Prostate gland (tissue), 2 donors: ENCODE results near the gene PLEK. TPM values are rescaled to one million over a fixed set of nuclear protein-coding genes. Genes with fewer than 3 reads are reported as not detected.

Experiments
- DNase-seq: peaks from one replicate; pipeline ENCODE4 v3.0.0-alpha.2; 2019; ENCODE audit warnings: low spot score
- H3K27ac ChIP-seq, 2 donors: fragments of 200-600 bp; sonication (generic); 2 replicates each; pipeline ENCODE4 v1.5.1; 2017 to 2019
- H3K27me3 ChIP-seq: fragments of 200-600 bp; sonication (generic); replicated peaks from 2 replicates; pipeline ENCODE4 v1.5.1; 2019; ENCODE audit not compliant: insufficient read depth
- H3K36me3 ChIP-seq, 2 donors: fragments of 200-600 bp; sonication (generic); 1 replicate in 1 of 2; 2 replicates in 1 of 2; pipeline versions ENCODE4 v1.5.1 to v1.8.1; 2017 to 2019
- H3K4me1 ChIP-seq: fragments of 200-600 bp; sonication (generic); replicated peaks from 2 replicates; pipeline ENCODE4 v1.5.1; 2019
- H3K4me3 ChIP-seq, 2 donors: fragments of 200-600 bp; sonication (generic); 2 replicates each; pipeline ENCODE4 v1.5.1; 2017 to 2019
- H3K9me3 ChIP-seq: fragments of 200-600 bp; sonication (generic); 2 replicates; pipeline ENCODE4 v1.5.1; 2017
- CTCF ChIP-seq, 4 experiments: fragments of 200-600 bp in 2 of 4; fragments of 450-650 bp in 2 of 4; sonication (generic) in 2 of 4; IDR thresholded peaks; 1 replicate in 3 of 4; 2 replicates in 1 of 4; pipeline ENCODE4 v1.5.1; 2016 to 2019; ENCODE audit warnings: antibody characterized with exemption in 4 of 4, mild to moderate bottlenecking in 2 of 4, moderate library complexity in 2 of 4
- POLR2A ChIP-seq: fragments of 450-650 bp; IDR thresholded peaks from one replicate; pipeline ENCODE4 v1.6.1; 2016; ENCODE audit warnings: antibody characterized with exemption, mild to moderate bottlenecking
- POLR2AphosphoS5 ChIP-seq: sonication (generic); formaldehyde crosslinking; IDR thresholded peaks from one replicate; pipeline ENCODE4 v1.6.1; 2017; ENCODE audit warnings: antibody characterized with exemption
- WGBS: methylation state at CpG from one replicate; pipeline ENCODE4 v1.1.5; 2018; 5-methylcytosine and 5-hydroxymethylcytosine counted together
- intact Hi-C: fragments of 100-400 bp; cut with DNase I; formaldehyde crosslinking; loops from one replicate; pipeline ENCODE4 v1.14.2; 2022
- total RNA-seq, 2 donors: library from RNA; depleted of rRNA; stranded (reverse); fragments of >200 nt; gene quantifications; one replicate each; pipeline ENCODE4 v1.1.0, GENCODE V29; 2016

The PLEK gene
- total RNA-seq, 2 donors from 2014 or later, result 0.59 to 2.1 TPM

- DNase-seq, result no peak
- intact Hi-C loops, result no loop called here
- H3K4me1 ChIP-seq, result no peaks in the 10 kb centered on the region
- H3K27ac ChIP-seq, result no peak overlapping the region
- WGBS, result 66% methylated on average over 2 of the region's 2 CpGs
- H3K27me3 ChIP-seq, result no peaks in the 10 kb centered on the region
- H3K9me3 ChIP-seq, result no peaks in the 10 kb centered on the region
- TF ChIP-seq CTCF (IDR thresholded peaks at IDR 0.05), result no peak
- TF ChIP-seq POLR2AphosphoS5, result no peak
- no peak for TF ChIP-seq POLR2A
- H3K4me3 ChIP-seq, result no peak overlapping the region
- no peaks in the 10 kb centered on the region for H3K36me3 ChIP-seq
Observed at GRCh38 chr2:68423966-68424650, 59.0 kb downstream of the PLEK start.

- H3K27me3 ChIP-seq, result no peaks in the 10 kb centered on the region
- no peak overlapping the region for H3K4me3 ChIP-seq
- H3K27ac ChIP-seq, result no peak overlapping the region
- intact Hi-C loops, result no loop called here
- TF ChIP-seq POLR2A, result no peak
- TF ChIP-seq POLR2AphosphoS5, result no peak
- DNase-seq, result no peak
- H3K36me3 ChIP-seq, result no peaks in the 10 kb centered on the region
- WGBS, result 87% methylated on average over 3 of the region's 3 CpGs
- H3K4me1 ChIP-seq, result no peaks in the 10 kb centered on the region
- H3K9me3 ChIP-seq, result no peaks in the 10 kb centered on the region
Observed at GRCh38 chr2:68425503-68425902, 60.4 kb downstream of the PLEK start.

DNA sequence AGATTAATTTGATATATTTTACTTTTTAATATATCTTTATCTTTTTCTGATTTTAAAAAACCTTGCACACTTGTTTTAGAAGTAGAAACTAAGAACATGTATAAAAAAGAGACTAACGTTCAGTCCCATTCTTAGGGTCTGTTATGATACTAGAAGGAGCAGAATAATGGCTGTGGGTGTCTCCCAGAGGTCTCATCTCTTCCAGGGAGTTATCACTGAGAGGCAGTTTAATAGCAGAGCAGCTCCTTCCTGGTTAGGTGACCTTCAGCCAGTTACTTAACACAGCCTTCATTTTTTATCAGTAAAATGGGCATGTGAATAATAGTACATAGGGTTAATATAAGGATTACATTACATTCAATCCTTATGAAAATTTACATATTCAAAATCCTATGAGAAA is 61.4 kb downstream of the PLEK start:
- 88% methylated on average over 1 of the region's 1 CpG for WGBS
- no peaks in the 10 kb centered on the region for H3K4me1 ChIP-seq
- no peaks in the 10 kb centered on the region for H3K27me3 ChIP-seq
- no peak for TF ChIP-seq CTCF (IDR thresholded peaks at IDR 0.05)
- TF ChIP-seq POLR2AphosphoS5, result no peak
- TF ChIP-seq POLR2A, result no peak
- intact Hi-C loops, result no loop called here
- H3K4me3 ChIP-seq, result no peak overlapping the region
- no peaks in the 10 kb centered on the region for H3K9me3 ChIP-seq
- DNase-seq, result no peak
- no peaks in the 10 kb centered on the region for H3K36me3 ChIP-seq
- no peak overlapping the region for H3K27ac ChIP-seq

GRCh38 chr2:68426848-68427579 is 61.9 kb downstream of the PLEK start:
- no peak for TF ChIP-seq POLR2AphosphoS5
- H3K4me3 ChIP-seq, result no peak overlapping the region
- intact Hi-C loops, result no loop called here
- no peaks in the 10 kb centered on the region for H3K27me3 ChIP-seq
- no peaks in the 10 kb centered on the region for H3K36me3 ChIP-seq
- no peaks in the 10 kb centered on the region for H3K9me3 ChIP-seq
- 68% methylated on average over 10 of the region's 10 CpGs for whole genome bisulfite sequencing
- H3K4me1 ChIP-seq, result no peaks in the 10 kb centered on the region
- no peak for DNase-seq
- no peak overlapping the region for H3K27ac ChIP-seq

- no peaks in the 10 kb centered on the region for H3K27me3 ChIP-seq
- no peak overlapping the region for H3K27ac ChIP-seq
- H3K36me3 ChIP-seq, result no peaks in the 10 kb centered on the region
- intact Hi-C loops, result no loop called here
- DNase-seq, result no peak
- H3K4me3 ChIP-seq, result no peak overlapping the region
- H3K9me3 ChIP-seq, result no peaks in the 10 kb centered on the region
- no peak for TF ChIP-seq POLR2AphosphoS5
- TF ChIP-seq POLR2A, result no peak
- no peak for TF ChIP-seq CTCF (IDR thresholded peaks at IDR 0.05)
- no peaks in the 10 kb centered on the region for H3K4me1 ChIP-seq
- WGBS, result 54% methylated on average over 4 of the region's 4 CpGs
Observed at GRCh38 chr2:68428126-68428525, 63.0 kb downstream of the PLEK start.

DNA sequence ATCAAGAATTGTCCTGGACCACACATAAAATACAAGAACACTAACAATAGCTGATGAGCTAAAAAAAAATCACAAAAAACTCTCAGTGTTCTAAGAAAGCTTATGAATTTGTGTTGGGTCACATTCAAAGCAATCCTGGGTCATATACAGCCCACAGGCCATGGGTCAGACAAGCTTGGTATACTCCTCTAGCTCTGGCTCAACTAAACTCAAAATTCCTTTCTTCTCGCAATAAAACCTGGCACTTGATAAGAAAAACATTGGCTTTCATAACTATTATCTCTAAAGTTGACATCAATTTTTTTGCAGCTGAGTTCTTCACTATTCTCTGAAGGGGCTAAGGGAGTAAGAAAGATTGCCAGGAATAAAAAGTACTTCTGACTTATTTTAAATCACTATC is 63.7 kb downstream of the PLEK start:
- 66% methylated on average over 1 of the region's 1 CpG for WGBS
- H3K4me3 ChIP-seq, result no peak overlapping the region
- intact Hi-C loops, result no loop called here
- H3K9me3 ChIP-seq, result no peaks in the 10 kb centered on the region
- H3K4me1 ChIP-seq, result no peaks in the 10 kb centered on the region
- H3K27ac ChIP-seq, result no peak overlapping the region
- TF ChIP-seq CTCF (IDR thresholded peaks at IDR 0.05), result no peak
- no peak for TF ChIP-seq POLR2A
- no peak for TF ChIP-seq POLR2AphosphoS5
- no peaks in the 10 kb centered on the region for H3K27me3 ChIP-seq
- no peak for DNase-seq
- no peaks in the 10 kb centered on the region for H3K36me3 ChIP-seq
